ENCODE measurements around the gene ROPN1L.

DNA sequence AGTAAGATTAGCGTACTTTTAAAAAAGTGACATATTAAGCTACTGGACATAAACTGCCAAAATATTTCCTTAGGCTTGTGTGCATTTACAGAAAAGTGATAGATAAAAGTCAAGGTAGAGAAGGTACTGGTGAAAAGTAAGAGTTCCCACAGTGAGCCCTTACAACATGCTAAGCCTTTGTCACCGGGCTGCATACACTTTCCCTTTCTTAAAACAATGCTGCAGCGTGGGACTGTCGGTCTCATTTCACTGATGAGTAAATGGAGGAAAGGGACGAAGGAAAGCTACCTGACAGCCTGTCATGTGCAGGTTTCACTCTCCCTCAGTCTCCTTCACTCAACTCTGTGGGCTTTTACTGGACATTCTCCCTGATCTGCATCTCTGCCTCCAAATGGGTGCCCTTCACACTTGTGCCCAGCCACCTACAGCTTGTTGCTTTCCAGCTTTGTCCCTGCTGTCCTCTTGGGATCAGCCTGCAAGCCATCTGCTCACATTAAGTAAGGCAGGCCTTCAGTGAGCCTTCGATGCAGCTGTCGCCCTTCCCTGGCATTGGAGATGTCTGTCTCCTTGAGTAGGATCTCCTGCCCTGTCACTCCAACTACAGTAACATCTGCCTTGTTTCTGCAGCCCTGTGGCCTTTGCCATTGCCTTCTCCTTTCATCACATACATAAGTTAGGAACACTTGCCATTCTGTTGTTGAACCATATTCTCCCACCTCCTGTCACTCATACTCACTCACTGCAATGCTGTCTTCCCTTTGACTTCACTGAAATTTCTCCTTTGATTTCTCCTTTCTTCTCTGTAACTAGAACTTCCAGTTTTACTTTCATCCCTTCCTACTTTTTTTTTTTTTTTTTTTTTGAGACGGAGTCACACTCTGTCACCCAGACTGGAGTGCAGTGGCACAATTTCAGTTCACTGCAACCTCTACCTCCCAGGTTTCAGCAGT is 9.3 kb upstream of the ROPN1L start:
- TF ChIP-seq EZH2phosphoT487 (IDR thresholded peaks at IDR 0.05; ENCODE audit: borderline replicate concordance) (no peak), CTCF (conservative IDR thresholded peaks at IDR 0.05; ENCODE audit: low read length) (no peak)
